Mesothelial cell of epicardium (in vitro differentiated cells): ENCODE measurements around the gene BSG. TPM values are rescaled to one million over a fixed set of nuclear protein-coding genes. Genes with fewer than 3 reads are reported as not detected.

ENCODE experiments used
- DNase-seq, 2 experiments: peaks; one replicate each; pipeline ENCODE4 v3.0.0; 2021; ENCODE audit warnings: low spot score in 2 of 2; ENCODE audit not compliant: unreplicated experiment in 2 of 2
- H3K27ac Mint-ChIP-seq: 2 replicates; pipeline ENCODE4 v1.8.0; 2021; ENCODE audit warnings: mixed read lengths
- H3K27me3 Mint-ChIP-seq: 2 replicates; pipeline ENCODE4 v1.8.0; 2021; ENCODE audit warnings: low read depth, mixed read lengths
- H3K36me3 Mint-ChIP-seq: 2 replicates; pipeline ENCODE4 v1.8.0; 2021; ENCODE audit warnings: mixed read lengths
- H3K4me1 Mint-ChIP-seq: 2 replicates; pipeline ENCODE4 v1.8.0; 2021; ENCODE audit warnings: mixed read lengths
- H3K4me3 Mint-ChIP-seq: 2 replicates; pipeline ENCODE4 v1.8.0; 2021; ENCODE audit warnings: mild to moderate bottlenecking, moderate library complexity, mixed read lengths
- H3K9me3 Mint-ChIP-seq: 2 replicates; pipeline ENCODE4 v1.8.0; 2021; ENCODE audit warnings: mixed read lengths
- total RNA-seq: library from RNA; stranded (reverse); gene quantifications from 3 replicates; pipeline ENCODE4 v1.2.1, GENCODE V29; 2021
- TF ChIP-seq, protein P1 (sequence below): fragments of 200-600 bp; sonication (generic); IDR thresholded peaks from one replicate; pipeline ENCODE4 v1.5.0; 2021; ENCODE audit warnings: antibody characterized with exemption; ENCODE audit not compliant: unreplicated experiment

BSG gene
- total RNA-seq, 1 donor from 2014 or later = 414 TPM

- peaks cover 8% of the 10 kb centered on the region for H3K27me3 Mint-ChIP-seq
- no peaks in the 10 kb centered on the region for H3K36me3 Mint-ChIP-seq
- H3K4me1 Mint-ChIP-seq = peaks cover 3% of the 10 kb centered on the region
- no peak for DNase-seq
- no peak overlapping the region for H3K27ac Mint-ChIP-seq
- TF ChIP-seq, protein P1, sequence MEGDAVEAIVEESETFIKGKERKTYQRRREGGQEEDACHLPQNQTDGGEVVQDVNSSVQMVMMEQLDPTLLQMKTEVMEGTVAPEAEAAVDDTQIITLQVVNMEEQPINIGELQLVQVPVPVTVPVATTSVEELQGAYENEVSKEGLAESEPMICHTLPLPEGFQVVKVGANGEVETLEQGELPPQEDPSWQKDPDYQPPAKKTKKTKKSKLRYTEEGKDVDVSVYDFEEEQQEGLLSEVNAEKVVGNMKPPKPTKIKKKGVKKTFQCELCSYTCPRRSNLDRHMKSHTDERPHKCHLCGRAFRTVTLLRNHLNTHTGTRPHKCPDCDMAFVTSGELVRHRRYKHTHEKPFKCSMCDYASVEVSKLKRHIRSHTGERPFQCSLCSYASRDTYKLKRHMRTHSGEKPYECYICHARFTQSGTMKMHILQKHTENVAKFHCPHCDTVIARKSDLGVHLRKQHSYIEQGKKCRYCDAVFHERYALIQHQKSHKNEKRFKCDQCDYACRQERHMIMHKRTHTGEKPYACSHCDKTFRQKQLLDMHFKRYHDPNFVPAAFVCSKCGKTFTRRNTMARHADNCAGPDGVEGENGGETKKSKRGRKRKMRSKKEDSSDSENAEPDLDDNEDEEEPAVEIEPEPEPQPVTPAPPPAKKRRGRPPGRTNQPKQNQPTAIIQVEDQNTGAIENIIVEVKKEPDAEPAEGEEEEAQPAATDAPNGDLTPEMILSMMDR = no peak
- H3K4me3 Mint-ChIP-seq = no peak overlapping the region
- no peaks in the 10 kb centered on the region for H3K9me3 Mint-ChIP-seq
These were observed 17.0 kb upstream of the BSG start for GRCh38 chr19:555474-555808.

GRCh38 chr19:556611-557382 lies 15.6 kb upstream of the BSG start:
- H3K4me3 Mint-ChIP-seq = no peak overlapping the region
- TF ChIP-seq, protein P1 = no peak
- DNase-seq = no peak
- no peak overlapping the region for H3K27ac Mint-ChIP-seq
- peaks cover 1% of the 10 kb centered on the region for H3K36me3 Mint-ChIP-seq
- no peaks in the 10 kb centered on the region for H3K4me1 Mint-ChIP-seq
- H3K27me3 Mint-ChIP-seq = peaks cover 3% of the 10 kb centered on the region
- no peaks in the 10 kb centered on the region for H3K9me3 Mint-ChIP-seq

DNA sequence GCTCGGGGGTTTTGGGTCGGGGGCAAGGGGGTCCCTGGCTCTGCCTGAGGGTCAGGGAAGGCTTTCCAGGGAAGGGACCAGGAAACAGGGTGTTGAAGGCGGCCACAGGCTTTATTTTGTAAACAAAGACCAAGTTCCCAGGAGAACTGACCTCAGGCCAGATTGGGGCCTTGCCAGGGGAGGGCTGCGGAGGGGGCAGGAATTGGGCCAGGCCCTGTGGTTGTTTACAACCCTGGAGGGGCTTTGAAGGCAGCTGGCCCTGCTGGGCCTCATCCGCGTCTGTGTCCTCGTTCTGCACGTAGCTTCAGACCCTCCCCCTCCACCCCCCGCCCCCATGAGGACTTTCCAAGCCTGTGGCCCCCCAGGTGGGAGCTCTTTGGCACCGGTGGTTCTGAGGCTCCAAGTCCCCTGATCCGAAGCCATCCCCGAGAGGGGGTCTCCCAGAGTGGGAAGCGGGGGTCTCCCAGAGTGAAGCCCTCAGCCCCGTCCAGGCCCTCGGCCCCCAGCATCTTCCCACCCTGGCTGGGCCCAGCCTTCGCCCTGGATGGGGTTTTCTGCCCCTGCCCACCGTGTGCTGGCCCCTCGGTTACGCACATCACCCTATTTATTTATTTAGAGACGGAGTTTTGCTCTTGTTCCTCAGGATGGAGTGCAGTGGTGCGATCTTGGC lies 13.5 kb upstream of the BSG start:
- TF ChIP-seq, protein P1 = no peak
- peak in 1 of 2 experiments; percentile 14 for DNase-seq
- Mint-ChIP-seq H3K27me3 (no peaks in the 10 kb centered on the region), H3K27ac (no peak overlapping the region), H3K4me1 (no peaks in the 10 kb centered on the region), H3K36me3 (peaks cover 12% of the 10 kb centered on the region), H3K4me3 (no peak overlapping the region), H3K9me3 (peaks cover 6% of the 10 kb centered on the region)

DNA sequence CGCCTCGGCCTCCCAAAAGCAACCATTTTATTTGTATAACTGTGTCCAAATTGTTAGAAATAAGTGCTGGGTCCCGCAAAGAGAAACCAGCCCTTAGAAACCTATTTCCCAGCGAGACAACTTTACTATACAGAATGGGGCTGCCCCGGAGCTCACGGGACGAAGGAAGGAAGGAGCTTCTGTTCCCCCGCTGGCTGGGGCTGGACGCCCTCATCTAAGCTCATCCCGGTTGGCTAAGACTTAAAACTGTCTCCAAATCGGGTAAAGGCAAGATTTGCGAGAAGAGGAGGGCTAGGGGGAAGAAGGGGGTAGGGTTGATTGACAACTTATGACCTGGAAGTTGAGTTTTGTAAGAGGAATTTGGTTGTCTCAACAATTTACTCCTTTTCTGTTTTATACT lies 12.3 kb upstream of the BSG start:
- no peaks in the 10 kb centered on the region for H3K27me3 Mint-ChIP-seq
- DNase-seq = no peak
- TF ChIP-seq, protein P1 = no peak
- no peak overlapping the region for H3K27ac Mint-ChIP-seq
- H3K4me3 Mint-ChIP-seq = no peak overlapping the region
- H3K9me3 Mint-ChIP-seq = peaks cover 6% of the 10 kb centered on the region
- peaks cover 12% of the 10 kb centered on the region for H3K36me3 Mint-ChIP-seq
- no peaks in the 10 kb centered on the region for H3K4me1 Mint-ChIP-seq

GRCh38 chr19:566403-566802 lies 6.0 kb upstream of the BSG start:
- TF ChIP-seq, protein P1 = no peak
- Mint-ChIP-seq H3K27me3 (no peaks in the 10 kb centered on the region), H3K4me1 (peaks cover 21% of the 10 kb centered on the region), H3K36me3 (peaks cover 16% of the 10 kb centered on the region), H3K27ac (peak overlapping the region; percentile 97), H3K4me3 (peak overlapping the region; percentile 50), H3K9me3 (peaks cover 10% of the 10 kb centered on the region)
- no peak for DNase-seq
